H1 (cell line): Measurements from ENCODE around the gene RNGTT.

ENCODE experiments used
- CEBPB ChIP-seq: IDR thresholded peaks from 2 replicates; pipeline ENCODE4 v1.6.1; 2012; ENCODE audit warnings: low read depth, low read length
- CREB1 ChIP-seq: IDR thresholded peaks from 2 replicates; pipeline ENCODE4 v1.6.1; 2012; ENCODE audit warnings: inconsistent platforms
- JUN ChIP-seq: IDR thresholded peaks from 2 replicates; pipeline ENCODE4 v1.6.1; 2011; ENCODE audit warnings: low read depth, mild to moderate bottlenecking, improper control_type of control experiment, low read length
- KDM4A ChIP-seq: IDR thresholded peaks from one replicate; pipeline ENCODE4 v1.7.1; 2012; ENCODE audit warnings: low read depth, mild to moderate bottlenecking, moderate library complexity, low read length, inconsistent platforms; ENCODE audit not compliant: severe bottlenecking
- TCF12 ChIP-seq: IDR thresholded peaks from 2 replicates; pipeline ENCODE4 v1.6.1; 2011; ENCODE audit warnings: low read depth, mild to moderate bottlenecking, low read length
- YY1 ChIP-seq: IDR thresholded peaks from 2 replicates; pipeline ENCODE4 v1.6.1; 2011; ENCODE audit warnings: low read depth, mild to moderate bottlenecking, low read length
- TF ChIP-seq, protein P1 (sequence below), 3 experiments: IDR thresholded peaks; 1 replicate in 2 of 3; 2 replicates in 1 of 3; pipeline versions ENCODE4 v1.5.1 to v1.6.1; 2011; ENCODE audit warnings: low read length in 3 of 3, mild to moderate bottlenecking in 3 of 3, inconsistent platforms in 2 of 3, low read depth in 1 of 3, moderate library complexity in 1 of 3; ENCODE audit not compliant: insufficient read depth in 1 of 3; ENCODE audit errors: control extremely low read depth in 1 of 3
- TF ChIP-seq, protein P2 (sequence below): fragments of 300-600 bp; sonication (generic); IDR thresholded peaks from 2 replicates; pipeline ENCODE4 v1.7.1; 2012; ENCODE audit warnings: low read length, moderate library complexity, mild to moderate bottlenecking, inconsistent platforms; ENCODE audit not compliant: insufficient replicate concordance

DNA sequence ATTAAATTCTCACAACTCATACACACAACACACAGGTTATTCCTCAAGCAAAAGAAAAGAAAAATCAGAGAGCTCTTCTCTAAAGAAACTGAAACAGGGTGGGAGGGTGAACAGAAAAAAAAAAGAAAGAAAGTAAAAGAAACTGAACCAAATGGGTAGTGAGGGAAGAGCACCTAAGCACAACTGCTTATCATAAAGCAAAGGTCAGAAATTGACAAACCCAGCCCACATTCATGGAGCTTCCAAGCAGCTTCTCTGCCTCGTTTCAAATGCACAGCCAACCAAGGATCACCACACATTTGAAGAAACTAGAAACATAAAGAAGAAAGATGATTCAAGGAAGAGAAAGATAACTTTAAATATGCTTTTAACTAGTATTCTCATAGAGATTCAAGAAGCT, 90.5 kb downstream of the RNGTT start:
- TF ChIP-seq YY1 (no peak), KDM4A (no peak), CREB1 (no peak), TCF12 (no peak), CEBPB (no peak), JUN (no peak)
- TF ChIP-seq, protein P1, sequence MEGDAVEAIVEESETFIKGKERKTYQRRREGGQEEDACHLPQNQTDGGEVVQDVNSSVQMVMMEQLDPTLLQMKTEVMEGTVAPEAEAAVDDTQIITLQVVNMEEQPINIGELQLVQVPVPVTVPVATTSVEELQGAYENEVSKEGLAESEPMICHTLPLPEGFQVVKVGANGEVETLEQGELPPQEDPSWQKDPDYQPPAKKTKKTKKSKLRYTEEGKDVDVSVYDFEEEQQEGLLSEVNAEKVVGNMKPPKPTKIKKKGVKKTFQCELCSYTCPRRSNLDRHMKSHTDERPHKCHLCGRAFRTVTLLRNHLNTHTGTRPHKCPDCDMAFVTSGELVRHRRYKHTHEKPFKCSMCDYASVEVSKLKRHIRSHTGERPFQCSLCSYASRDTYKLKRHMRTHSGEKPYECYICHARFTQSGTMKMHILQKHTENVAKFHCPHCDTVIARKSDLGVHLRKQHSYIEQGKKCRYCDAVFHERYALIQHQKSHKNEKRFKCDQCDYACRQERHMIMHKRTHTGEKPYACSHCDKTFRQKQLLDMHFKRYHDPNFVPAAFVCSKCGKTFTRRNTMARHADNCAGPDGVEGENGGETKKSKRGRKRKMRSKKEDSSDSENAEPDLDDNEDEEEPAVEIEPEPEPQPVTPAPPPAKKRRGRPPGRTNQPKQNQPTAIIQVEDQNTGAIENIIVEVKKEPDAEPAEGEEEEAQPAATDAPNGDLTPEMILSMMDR (IDR thresholded peaks at IDR 0.05; ENCODE audit: control extremely low read depth in 1 of 3, insufficient read depth in 1 of 3, low read depth in 1 of 3, low read length in 3 of 3): no peak
- TF ChIP-seq, protein P2, sequence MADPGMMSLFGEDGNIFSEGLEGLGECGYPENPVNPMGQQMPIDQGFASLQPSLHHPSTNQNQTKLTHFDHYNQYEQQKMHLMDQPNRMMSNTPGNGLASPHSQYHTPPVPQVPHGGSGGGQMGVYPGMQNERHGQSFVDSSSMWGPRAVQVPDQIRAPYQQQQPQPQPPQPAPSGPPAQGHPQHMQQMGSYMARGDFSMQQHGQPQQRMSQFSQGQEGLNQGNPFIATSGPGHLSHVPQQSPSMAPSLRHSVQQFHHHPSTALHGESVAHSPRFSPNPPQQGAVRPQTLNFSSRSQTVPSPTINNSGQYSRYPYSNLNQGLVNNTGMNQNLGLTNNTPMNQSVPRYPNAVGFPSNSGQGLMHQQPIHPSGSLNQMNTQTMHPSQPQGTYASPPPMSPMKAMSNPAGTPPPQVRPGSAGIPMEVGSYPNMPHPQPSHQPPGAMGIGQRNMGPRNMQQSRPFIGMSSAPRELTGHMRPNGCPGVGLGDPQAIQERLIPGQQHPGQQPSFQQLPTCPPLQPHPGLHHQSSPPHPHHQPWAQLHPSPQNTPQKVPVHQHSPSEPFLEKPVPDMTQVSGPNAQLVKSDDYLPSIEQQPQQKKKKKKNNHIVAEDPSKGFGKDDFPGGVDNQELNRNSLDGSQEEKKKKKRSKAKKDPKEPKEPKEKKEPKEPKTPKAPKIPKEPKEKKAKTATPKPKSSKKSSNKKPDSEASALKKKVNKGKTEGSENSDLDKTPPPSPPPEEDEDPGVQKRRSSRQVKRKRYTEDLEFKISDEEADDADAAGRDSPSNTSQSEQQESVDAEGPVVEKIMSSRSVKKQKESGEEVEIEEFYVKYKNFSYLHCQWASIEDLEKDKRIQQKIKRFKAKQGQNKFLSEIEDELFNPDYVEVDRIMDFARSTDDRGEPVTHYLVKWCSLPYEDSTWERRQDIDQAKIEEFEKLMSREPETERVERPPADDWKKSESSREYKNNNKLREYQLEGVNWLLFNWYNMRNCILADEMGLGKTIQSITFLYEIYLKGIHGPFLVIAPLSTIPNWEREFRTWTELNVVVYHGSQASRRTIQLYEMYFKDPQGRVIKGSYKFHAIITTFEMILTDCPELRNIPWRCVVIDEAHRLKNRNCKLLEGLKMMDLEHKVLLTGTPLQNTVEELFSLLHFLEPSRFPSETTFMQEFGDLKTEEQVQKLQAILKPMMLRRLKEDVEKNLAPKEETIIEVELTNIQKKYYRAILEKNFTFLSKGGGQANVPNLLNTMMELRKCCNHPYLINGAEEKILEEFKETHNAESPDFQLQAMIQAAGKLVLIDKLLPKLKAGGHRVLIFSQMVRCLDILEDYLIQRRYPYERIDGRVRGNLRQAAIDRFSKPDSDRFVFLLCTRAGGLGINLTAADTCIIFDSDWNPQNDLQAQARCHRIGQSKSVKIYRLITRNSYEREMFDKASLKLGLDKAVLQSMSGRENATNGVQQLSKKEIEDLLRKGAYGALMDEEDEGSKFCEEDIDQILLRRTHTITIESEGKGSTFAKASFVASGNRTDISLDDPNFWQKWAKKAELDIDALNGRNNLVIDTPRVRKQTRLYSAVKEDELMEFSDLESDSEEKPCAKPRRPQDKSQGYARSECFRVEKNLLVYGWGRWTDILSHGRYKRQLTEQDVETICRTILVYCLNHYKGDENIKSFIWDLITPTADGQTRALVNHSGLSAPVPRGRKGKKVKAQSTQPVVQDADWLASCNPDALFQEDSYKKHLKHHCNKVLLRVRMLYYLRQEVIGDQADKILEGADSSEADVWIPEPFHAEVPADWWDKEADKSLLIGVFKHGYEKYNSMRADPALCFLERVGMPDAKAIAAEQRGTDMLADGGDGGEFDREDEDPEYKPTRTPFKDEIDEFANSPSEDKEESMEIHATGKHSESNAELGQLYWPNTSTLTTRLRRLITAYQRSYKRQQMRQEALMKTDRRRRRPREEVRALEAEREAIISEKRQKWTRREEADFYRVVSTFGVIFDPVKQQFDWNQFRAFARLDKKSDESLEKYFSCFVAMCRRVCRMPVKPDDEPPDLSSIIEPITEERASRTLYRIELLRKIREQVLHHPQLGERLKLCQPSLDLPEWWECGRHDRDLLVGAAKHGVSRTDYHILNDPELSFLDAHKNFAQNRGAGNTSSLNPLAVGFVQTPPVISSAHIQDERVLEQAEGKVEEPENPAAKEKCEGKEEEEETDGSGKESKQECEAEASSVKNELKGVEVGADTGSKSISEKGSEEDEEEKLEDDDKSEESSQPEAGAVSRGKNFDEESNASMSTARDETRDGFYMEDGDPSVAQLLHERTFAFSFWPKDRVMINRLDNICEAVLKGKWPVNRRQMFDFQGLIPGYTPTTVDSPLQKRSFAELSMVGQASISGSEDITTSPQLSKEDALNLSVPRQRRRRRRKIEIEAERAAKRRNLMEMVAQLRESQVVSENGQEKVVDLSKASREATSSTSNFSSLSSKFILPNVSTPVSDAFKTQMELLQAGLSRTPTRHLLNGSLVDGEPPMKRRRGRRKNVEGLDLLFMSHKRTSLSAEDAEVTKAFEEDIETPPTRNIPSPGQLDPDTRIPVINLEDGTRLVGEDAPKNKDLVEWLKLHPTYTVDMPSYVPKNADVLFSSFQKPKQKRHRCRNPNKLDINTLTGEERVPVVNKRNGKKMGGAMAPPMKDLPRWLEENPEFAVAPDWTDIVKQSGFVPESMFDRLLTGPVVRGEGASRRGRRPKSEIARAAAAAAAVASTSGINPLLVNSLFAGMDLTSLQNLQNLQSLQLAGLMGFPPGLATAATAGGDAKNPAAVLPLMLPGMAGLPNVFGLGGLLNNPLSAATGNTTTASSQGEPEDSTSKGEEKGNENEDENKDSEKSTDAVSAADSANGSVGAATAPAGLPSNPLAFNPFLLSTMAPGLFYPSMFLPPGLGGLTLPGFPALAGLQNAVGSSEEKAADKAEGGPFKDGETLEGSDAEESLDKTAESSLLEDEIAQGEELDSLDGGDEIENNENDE: no peak
